ENCODE data around the gene ITGA1.

ITGA1 gene

GRCh38 chr5:52869391-52869790 lies 81.7 kb downstream of the ITGA1 start:
- DNase-seq = peak; percentile 81

- DNase-seq = no peak
Observed at GRCh38 chr5:52870448-52870847, 82.7 kb downstream of the ITGA1 start.

GRCh38 chr5:52875827-52876226 lies 88.1 kb downstream of the ITGA1 start:
- no peak for DNase-seq

- no peak for DNase-seq
Observed at GRCh38 chr5:52876456-52876855, 88.7 kb downstream of the ITGA1 start.

GRCh38 chr5:52878656-52879055 lies 90.9 kb downstream of the ITGA1 start:
- peak; percentile 41 for DNase-seq

GRCh38 chr5:52880541-52880940 lies 92.8 kb downstream of the ITGA1 start:
- DNase-seq = no peak

GRCh38 chr5:52881468-52881867 lies 93.8 kb downstream of the ITGA1 start:
- no peak for DNase-seq

- DNase-seq = no peak
Observed at GRCh38 chr5:52883110-52883509, 95.4 kb downstream of the ITGA1 start.

GRCh38 chr5:52884453-52884852 lies 96.7 kb downstream of the ITGA1 start:
- no peak for DNase-seq

- no peak for DNase-seq
Observed at GRCh38 chr5:52885614-52886013, 97.9 kb downstream of the ITGA1 start.

GRCh38 chr5:52886206-52886605 lies 98.5 kb downstream of the ITGA1 start:
- no peak for DNase-seq

GRCh38 chr5:52887066-52887465 lies 99.3 kb downstream of the ITGA1 start:
- DNase-seq = no peak

GRCh38 chr5:52888363-52888762 lies 100.6 kb downstream of the ITGA1 start:
- DNase-seq = no peak

GRCh38 chr5:52892242-52892878 lies 104.6 kb downstream of the ITGA1 start:
- DNase-seq = no peak

- no peak for DNase-seq
Observed at GRCh38 chr5:52893105-52893504, 105.4 kb downstream of the ITGA1 start.

GRCh38 chr5:52893863-52894262 lies 106.1 kb downstream of the ITGA1 start:
- DNase-seq = no peak

- no peak for DNase-seq
Observed at GRCh38 chr5:52894451-52894850, 106.7 kb downstream of the ITGA1 start.

- DNase-seq = no peak
Observed at GRCh38 chr5:52895075-52895474, 107.4 kb downstream of the ITGA1 start.

- DNase-seq = no peak
Observed at GRCh38 chr5:52895572-52896413, 108.1 kb downstream of the ITGA1 start.

GRCh38 chr5:52896534-52897237 lies 109.0 kb downstream of the ITGA1 start:
- DNase-seq = no peak

GRCh38 chr5:52897238-52897614 lies 109.5 kb downstream of the ITGA1 start:
- no peak for DNase-seq

- no peak for DNase-seq
Observed at GRCh38 chr5:52898961-52899680, 111.4 kb downstream of the ITGA1 start.

GRCh38 chr5:52903142-52903541 lies 115.4 kb downstream of the ITGA1 start:
- no peak for DNase-seq
